NCI-H128 (cell line): ENCODE measurements around the gene CCDC88C.

Experiments
- DNase-seq: peaks from one replicate; lab custom pipeline; 2025; ENCODE audit not compliant: unreplicated experiment; lab: John Stamatoyannopoulos, UW

CCDC88C gene

DNA sequence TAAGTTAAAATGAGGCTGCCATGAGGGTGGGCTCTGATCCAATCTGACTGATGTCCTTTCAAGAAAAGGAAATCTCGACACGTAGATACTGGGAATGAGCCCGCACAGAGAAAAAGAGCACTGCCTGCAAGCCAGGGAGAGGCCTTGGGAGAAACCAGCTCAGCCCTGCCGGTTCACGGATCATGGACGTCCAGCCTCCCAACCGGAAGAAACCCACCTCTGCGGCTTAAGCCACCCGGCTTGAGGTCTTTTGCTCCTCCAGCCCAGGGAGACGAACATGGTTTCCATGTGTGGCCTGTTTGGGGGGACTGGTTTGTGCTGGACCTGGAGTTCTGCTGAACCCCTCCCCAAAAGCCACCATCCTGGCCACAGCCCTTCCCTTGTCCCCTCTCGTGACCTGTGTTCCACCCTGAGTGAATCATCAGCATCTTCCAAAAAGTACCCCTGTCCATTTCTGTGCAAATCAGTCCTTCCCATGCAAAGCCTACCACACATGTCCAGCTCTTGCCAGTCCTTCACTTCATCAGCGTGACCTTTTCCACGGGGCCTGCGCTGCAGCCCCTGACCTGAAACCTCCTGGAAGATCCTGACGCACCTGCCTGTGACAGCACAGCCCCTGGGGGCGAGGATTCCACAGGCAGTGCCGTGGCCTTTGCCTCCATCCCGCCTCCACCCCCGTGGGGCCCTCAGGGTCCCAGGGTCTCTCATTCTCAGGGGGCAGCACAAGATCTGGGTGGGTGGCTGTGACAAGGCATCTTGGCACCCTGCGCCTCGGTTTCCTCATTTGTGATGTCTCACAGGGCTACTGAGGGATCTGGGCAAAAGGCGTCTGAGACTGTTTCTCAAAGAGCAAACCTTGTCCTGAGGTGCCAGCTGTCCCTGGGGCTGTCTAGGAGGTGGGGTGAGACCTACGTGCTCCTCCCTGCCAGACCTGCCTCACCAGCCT is 121.5 kb downstream of the CCDC88C start:
- no peak for DNase-seq

DNA sequence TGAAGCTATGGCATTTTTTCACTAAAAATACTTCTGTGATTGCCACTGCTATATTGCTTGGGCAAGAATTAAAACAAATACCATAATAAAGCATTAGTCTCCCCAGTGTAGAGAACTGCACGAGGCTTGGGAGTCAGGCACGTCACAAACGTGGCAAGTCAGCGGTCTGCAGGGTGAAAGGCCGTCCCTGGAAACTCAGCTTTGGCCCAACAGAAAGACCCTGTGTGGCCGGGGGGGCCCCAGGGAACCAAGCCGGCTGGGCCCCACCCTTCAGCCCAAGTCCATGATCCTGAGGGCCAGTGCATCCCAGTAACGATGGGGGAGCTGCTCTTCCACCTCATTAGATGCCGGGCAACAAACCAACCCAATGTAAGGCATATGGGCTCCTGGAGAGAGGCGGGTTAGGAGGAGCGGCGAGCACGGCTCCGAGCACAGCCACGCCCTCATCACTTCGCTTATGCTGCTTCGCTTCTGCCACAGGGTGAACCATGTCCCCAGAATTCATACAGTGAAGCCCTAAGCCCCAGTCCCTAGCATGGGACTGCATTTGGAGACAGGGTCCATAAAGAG is 122.3 kb downstream of the CCDC88C start:
- DNase-seq: no peak

DNA sequence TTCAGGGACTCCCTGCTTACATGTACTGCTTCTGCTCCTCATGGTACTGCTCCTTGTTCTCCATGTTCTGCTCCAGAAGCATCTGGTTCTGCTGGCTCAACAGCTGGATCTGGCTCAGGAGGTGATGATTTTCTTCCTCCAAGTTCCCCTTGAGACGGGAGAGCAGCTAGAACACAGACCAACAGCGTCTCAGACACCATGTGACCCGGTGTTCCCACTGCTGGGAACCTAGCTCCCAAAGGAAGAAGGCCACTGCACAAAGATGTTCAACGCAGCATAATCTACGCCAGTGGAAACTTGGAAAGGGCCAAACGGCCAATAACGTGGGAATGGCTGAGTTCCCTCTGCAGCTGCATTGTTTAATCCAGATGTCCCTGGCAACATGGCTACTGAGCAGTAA is 123.5 kb downstream of the CCDC88C start:
- no peak for DNase-seq

DNA sequence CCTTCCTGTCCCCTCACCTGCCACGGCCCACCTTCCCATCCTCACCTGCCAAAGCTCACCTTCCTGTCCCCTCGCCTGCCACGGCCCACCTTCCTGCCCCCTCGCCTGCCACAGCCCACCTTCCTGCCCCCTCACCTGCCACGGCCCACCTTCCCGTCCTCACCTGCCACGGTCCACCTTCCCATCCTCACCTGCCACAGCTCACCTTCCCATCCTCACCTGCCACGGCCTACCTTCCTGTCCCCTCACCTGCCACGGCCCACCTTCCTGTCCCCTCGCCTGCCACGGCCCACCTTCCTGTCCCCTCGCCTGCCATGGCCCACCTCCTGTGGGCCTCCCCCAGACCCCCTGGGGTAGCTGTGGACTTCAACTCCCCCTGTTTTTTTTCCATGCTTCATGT is 124.3 kb downstream of the CCDC88C start:
- no peak for DNase-seq

DNA sequence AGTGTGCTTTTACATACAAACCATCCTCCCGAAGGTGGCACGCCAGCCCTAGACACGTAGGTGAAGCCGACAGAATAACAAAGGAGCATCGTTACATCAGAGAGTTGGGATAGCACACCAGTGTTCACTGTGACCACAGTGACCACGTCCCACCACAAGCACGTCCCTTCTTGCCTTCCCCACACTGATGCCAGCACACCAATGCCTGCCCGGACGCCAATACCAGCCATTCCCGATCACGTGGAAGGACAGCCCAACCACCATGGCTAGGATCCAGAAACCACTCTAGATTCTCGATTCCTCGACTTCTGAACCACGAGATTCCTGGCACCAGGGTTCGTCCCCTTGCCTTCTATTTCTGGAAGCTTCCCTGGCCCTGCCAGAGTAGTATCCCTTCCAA is 125.1 kb downstream of the CCDC88C start:
- no peak for DNase-seq

DNA sequence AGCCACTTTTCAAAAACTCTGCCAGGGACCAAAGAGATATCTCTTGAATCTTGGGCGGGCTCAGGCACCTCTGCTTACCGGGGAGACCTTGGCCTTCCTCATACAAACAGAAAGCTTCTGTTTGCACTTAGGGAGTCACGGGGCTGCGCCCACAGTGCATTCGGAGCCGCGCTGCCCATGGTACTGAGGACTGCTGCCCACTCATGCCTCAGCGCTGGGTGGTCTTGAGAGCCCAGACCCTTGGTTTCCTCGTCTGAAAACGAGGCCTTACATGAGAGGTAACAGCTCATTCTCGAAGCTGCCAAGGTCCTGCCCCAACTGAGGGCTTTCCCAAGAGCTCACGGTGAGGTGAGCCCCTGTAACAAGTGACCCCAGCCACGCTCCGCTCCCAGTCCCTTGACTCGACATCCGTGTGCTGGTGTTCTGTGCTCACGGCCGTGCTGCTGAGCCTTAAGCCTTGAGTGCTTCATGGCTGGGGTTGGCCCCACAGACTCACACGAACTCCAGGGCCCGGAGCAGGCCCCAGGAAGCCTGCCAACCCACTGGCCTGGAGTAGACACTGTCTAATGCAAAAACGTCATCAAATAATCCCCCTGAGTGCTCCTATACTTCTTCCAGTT is 125.7 kb downstream of the CCDC88C start:
- no peak for DNase-seq

DNA sequence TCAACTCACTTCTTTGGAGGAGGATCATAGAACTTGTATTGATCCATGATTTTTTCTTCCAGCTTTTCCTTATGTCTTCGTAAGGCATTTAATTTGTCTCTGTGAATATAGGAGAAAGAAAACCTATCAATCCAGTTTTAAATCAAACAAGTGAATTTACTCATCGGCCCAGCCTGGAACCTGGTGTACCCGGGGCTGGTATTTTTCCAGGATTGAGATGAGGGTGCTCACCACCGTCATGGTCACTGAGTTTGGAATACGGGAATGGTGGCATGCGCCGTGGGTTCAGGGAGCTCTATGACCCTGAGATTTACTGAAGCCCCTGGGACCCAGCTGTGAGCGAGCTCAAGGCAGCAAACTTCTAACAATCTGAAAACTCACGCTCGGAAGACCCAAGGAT is 126.6 kb downstream of the CCDC88C start:
- DNase-seq: no peak

DNA sequence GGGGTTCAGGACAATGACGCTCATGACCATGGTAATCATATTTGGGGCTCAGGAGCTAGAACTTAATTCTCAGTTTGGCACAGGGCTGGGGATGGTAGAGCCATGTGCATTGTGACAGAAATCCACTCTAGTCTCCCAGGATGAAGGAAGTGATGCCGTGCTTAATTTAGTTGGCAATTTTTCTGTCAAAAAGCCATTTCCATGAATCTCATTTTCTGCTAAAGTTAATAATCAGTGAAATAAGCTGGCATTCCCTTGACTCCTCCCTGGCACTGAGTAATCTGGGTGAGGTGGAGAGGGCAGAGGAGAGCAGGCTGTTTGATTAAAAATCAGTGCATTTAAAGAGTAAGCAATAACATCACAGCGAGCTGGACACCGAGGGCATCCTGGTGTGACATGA is 128.2 kb downstream of the CCDC88C start:
- DNase-seq: no peak

DNA sequence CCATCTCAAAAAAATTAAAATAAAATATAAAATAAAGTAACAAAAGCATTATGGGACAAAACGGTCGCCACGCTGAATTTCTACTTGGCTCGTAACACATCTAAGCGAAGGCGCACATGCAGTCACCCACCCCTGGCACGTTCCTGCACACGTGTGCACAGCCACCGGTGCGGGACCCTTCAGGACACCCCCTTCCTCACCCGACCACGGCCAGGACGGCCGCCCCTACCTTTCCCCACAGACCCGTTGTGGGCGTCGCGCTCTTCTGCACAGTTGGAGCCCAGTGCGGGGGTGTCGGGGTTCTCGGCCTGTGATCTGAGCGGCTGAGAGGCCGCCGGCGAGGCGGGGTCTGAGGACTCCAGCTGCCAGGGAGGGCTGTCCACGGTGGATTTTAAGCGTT is 128.7 kb downstream of the CCDC88C start:
- no peak for DNase-seq

DNA sequence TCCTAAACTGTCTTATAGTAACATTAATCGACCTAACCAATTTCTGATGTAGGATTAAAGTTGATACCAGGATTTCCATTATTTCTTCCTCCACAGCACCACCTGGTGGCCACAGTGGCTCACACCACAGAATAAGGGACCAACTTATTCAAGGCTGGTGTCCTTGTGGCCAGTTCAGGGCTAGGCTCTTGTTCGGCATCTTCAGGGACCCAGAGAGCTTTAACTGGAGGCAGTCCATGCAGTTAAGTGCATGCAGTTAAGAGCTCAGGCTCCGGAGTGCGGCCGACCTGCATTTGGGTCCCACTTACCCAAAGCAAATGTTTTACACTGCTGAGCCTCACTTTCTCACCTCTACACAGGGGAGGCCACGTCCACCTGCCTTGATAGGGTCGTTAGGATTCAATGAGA is 131.1 kb downstream of the CCDC88C start:
- peak; percentile 71 for DNase-seq

DNA sequence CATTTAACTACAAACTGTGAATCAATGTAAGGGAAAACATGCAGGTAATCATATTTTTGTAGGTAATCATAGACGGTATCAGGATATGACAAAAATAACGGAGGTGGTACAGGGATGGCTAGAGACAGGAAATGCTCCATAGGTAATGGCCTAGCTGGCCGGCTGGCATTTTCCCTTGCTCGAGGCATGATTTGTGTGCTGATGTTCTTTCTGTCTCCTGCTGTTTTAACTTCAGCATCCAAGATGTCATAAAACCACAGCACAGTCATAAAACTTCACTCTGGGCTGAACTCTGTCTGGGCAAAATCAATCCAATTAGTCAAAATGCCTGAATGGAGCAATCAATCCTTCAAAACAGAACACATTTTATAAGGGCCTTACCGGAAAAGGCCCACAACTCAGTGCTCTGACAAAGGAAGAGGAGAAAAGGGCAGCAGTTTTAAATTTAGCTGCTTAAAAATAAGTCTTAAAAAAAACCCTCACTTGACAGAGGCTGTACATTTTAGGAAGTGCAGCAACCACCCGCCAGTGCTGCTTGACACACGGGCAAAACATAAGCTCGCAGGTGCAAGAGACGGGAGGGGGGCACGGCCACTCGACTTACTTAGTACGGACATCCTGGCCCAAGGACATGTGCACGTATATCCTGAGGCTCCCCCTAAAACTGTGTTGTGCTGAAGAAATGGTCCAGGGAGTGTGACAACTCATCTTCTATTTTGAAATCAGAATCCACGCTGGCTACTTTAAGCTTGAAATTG is 132.7 kb downstream of the CCDC88C start:
- no peak for DNase-seq

DNA sequence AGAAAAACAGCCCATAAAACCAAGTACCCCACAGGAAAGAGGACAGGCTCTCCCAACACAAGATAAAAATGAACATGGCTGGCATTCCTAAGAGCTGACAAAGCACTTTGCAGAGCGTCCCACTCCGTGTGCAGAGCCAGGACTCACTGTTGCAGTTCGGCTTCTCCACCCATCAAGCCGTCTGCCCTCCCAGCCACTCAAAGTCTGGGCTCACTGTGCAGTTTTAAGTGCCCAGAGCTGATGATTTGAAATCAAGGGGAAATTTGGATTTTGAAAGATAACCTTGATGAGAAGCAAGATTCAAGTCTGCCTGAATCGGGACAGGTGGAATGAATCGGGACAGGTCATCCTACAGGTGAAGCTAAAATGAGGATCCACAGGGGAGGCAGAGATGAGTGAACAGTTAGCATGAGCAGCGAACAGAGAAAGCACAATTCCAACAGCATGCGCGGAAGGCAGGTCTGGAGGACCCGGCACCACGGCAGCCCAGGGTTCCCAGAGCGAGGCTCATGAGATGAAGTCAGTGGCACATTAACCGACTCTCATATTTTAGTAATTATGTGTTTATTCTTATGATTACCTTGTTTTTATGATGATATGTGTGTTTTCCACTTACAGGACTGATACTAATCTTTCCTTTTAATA is 133.4 kb downstream of the CCDC88C start:
- no peak for DNase-seq

DNA sequence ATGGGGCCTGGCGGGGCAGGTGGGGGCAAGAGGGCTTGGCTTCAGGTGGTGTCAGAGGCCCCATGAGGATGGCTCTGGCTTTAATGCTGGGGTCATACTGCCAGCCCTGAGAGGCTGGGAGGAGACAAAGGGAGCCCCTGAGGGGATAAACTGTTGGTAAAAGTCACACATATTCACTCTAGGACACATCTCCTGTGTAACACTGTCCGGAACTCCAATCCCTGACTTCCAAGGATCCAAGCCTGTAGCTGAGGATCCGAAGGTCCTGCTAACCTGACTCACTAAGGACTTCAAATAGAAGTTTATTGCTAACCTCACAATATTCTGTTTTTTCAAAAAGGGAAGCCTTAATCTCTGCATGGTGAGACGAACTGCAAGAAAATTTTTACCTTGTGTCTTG is 134.0 kb downstream of the CCDC88C start:
- DNase-seq: no peak

DNA sequence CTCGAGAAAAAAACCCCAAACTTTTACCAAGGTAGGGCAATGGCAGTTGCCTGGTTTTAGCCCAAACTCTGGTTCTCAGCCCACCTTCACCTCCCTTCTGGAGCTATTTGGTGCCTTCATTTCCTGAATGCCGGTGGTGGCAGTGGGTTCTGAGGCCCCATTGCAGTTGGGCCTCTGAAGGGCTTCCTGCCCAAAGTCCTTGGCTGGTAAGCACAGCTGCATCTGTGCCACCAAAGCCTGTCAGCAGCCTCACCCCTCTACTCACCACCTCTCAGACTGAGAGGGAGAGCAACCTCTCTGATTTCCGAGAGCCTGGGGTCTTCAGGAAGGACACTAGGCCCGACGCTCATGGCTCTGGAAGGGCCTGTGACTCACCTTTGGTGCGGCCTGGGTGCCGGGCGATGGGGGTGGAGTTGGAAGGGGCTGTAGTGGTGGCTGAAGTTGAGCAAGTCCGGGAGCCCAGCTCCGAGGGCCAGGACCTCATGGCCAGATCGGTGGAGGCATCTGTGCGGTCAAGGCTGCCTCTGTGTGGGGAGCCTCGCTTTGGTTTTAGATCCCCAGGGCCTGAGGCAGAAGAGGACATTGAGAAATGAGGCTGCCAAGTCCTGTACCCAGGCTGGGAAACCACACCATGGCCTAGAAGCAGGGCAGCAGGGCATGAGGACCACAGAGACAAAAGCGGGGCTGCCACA is 134.5 kb downstream of the CCDC88C start:
- no peak for DNase-seq

DNA sequence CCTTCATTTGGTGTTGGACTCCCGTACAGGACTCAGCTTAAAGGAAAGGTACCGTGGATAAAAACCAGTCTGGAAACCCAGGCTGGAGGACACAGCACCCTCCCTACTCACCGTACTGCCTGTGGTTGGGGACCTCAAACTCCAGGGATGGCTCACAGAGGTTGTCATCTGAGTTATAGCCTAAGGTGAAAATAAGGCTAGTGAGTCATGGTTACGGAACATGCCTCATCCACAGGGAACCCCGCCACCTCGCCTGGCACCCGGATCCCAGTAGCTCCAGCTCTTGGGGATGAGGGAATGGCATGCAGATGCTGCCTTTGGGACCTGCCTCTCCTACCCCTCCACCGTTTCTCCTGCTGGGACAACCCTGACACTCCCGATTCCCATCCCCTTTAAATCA is 136.3 kb downstream of the CCDC88C start:
- no peak for DNase-seq

DNA sequence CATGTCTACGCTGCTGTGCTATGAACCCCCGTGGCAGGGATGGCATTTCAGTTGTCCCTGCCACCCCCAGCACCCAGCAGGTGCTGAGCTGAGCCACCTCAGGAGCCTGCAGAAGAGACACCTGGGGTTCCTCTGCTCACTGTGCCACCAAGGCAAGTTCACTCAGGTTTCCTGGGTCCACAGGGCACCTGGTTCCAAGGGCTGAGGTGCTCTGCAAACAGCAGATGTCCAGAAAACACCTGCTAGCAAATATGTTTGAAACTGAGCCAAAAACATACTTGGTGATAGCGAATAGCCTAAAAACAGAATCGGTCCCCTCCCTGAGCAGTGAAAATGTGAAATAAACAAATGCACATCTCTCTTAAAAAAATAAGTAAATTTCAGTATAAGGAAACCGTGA is 137.5 kb downstream of the CCDC88C start:
- no peak for DNase-seq

DNA sequence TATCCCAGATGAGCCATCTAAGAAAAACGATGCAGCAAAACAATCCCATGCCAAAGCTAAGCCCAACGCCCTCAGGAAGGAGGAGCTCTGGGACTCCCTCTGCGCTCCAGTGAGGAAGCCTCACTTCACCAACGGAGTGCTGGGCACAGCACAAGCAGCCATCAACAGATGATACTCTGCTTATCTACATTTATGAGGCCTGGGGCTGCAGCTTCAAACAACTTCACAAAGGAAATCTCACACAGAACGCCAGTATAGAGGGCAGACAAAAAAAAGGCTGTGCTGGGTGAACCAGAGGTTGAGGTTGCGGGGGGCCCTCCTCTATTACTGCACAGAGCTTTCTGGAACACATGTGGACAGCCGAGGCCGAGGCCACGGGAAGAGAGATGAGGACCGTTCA is 138.3 kb downstream of the CCDC88C start:
- DNase-seq: no peak

DNA sequence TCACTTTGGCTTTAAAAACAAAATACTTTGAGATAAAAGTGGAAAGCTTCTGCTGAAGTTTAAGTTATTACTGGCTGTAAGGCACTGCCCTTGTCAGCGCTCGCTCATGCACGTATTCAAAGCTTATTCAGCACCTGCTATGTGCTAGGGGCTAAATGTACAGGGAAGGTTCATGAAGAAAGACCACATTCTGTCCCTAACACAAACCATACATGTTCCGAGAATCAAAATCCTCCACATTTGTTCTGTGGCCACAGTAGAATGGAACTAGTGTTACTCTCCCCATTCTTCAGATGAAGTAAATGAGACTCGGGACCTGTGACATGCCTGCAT is 139.3 kb downstream of the CCDC88C start:
- no peak for DNase-seq

DNA sequence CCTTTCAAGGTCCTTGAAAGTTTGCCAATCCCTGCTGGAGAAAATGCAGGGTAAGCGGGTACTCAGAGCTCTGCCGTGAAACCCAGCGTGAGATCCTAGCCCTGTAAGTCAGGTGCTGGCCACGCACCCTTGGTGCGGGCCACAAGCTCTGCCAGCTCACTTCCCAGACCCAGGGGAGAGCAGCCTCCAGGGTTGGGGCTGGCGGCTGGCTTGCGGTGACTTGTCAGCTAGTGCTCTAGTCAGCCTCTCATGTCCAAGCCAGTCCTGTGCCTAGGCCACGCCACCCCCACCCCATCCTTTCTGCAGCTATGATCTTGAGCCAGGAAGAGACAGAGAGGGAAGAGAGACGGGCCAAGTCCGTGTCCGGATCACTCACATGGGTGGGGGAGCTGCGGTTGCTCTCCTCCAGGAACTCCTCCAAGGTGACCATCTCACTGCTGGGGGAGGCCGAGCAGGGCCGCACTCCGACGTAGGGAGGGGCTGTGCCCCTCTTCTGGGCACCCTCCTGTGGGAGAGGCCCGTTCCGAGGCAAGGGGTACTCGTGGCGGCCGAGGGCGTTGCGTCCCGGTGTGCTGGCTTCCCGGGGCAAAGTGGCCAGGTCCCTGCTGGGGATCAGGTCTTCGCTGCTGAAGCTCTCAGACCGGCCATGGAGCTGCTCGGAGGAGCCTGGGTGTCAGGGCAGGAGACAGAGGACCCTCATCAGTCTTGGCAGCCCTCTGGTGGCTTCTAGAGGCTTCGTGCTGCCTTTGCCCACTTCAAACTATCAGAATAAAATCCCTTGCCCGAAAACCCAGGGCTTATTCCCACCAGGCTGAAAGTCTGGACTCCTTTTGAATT is 139.9 kb downstream of the CCDC88C start:
- no peak for DNase-seq

DNA sequence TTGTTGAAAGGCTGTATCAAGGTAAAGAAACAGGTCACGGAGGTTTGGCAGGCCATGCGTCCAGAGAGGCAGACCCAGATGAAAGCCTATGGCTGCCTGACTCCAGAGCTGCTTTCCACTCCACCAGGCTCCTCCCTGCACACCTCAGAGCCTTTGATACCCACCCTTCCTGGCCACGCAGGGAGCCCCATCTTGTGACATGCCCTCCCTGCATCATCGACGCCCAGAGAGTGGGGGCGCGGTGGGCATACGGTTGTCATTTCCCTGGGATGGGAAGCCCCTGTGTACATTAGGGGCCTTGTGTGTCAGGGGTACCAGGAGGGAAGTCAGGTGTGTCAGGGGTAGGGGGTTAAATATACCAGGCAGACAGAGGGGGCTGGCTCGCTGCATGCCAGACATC is 142.8 kb downstream of the CCDC88C start:
- DNase-seq: no peak
